Gastroesophageal sphincter (tissue), 4 donors: ENCODE results near the gene PEX11A. TPM values are rescaled to one million over a fixed set of nuclear protein-coding genes. Genes with fewer than 3 reads are reported as not detected.

Experiments
- ATAC-seq: fragments of 150-250 bp; one replicate; pipeline ENCODE4 v1.9.1; 2016; ENCODE audit warnings: mild to moderate bottlenecking, moderate library complexity
- H3K27ac ChIP-seq, 4 donors: fragments of 200-600 bp; sonication (generic) in 3 of 4; 1 replicate in 3 of 4; 2 replicates in 1 of 4; pipeline ENCODE4 v1.5.1; 2016 to 2019
- H3K27me3 ChIP-seq: fragments of 200-600 bp; sonication (generic); one replicate; pipeline ENCODE4 v1.5.1; 2019
- H3K36me3 ChIP-seq, 2 donors: fragments of 200-600 bp; sonication (generic); one replicate each; pipeline ENCODE4 v1.5.1; 2019; ENCODE audit warnings: control low read depth in 1 of 2
- H3K4me1 ChIP-seq, 3 donors: fragments of 200-600 bp; sonication (generic); 1 replicate in 2 of 3; 2 replicates in 1 of 3; pipeline ENCODE4 v1.5.1; 2016 to 2019; ENCODE audit warnings: control low read depth in 2 of 3
- H3K4me3 ChIP-seq, 2 donors: fragments of 200-600 bp; sonication (generic); one replicate each; pipeline ENCODE4 v1.5.1; 2019; ENCODE audit warnings: mild to moderate bottlenecking in 1 of 2, moderate library complexity in 1 of 2
- H3K9me3 ChIP-seq, 3 donors: fragments of 200-600 bp; sonication (generic); one replicate each; pipeline ENCODE4 v1.5.1; 2017 to 2019; ENCODE audit warnings: control low read depth in 2 of 3
- CTCF ChIP-seq, 4 experiments: fragments of 200-600 bp in 2 of 4; fragments of 450-650 bp in 2 of 4; sonication (generic) in 1 of 4; IDR thresholded peaks; one replicate each; pipeline ENCODE4 v1.5.1; 2017 to 2019; ENCODE audit warnings: antibody characterized with exemption in 4 of 4, mild to moderate bottlenecking in 2 of 4, moderate library complexity in 2 of 4
- EP300 ChIP-seq: sonication (generic); formaldehyde crosslinking; IDR thresholded peaks from one replicate; pipeline ENCODE4 v1.6.1; 2017; ENCODE audit warnings: antibody characterized with exemption, mild to moderate bottlenecking
- POLR2A ChIP-seq, 2 donors: fragments of 450-650 bp; IDR thresholded peaks; one replicate each; pipeline ENCODE4 v1.6.1; 2017; ENCODE audit warnings: antibody characterized with exemption in 2 of 2, mild to moderate bottlenecking in 2 of 2, moderate library complexity in 1 of 2
- POLR2AphosphoS5 ChIP-seq: sonication (generic); formaldehyde crosslinking; IDR thresholded peaks from one replicate; pipeline ENCODE4 v1.6.1; 2017; ENCODE audit warnings: antibody characterized with exemption
- WGBS, 2 donors: methylation state at CpG; one replicate each; pipeline ENCODE4 v1.1.5; 2018; ENCODE audit warnings: low coverage in 1 of 2; 5-methylcytosine and 5-hydroxymethylcytosine counted together
- total RNA-seq, 4 donors: library from RNA; depleted of rRNA; stranded (reverse); fragments of >200 nt; gene quantifications; one replicate each; pipeline ENCODE4 v1.1.0, GENCODE V29; 2016

PEX11A gene
- total RNA-seq, 4 donors from 2014 or later = 11.6 to 17.6 (median 16.4) TPM

- H3K36me3 ChIP-seq = peaks cover 0 to 52% of the 10 kb centered on the region in 2 donors
- 0 to 84% methylated on average over 1 to 8 of the region's 22 CpGs for WGBS, 2 donors
- peak; percentile 22 for ATAC-seq
- H3K4me1 ChIP-seq = peaks cover 0 to 10% (median 0%) of the 10 kb centered on the region in 3 donors
- H3K4me3 ChIP-seq = no peak overlapping the region
- TF ChIP-seq POLR2A (IDR thresholded peaks at IDR 0.05) (no peak), EP300 (no peak), CTCF (IDR thresholded peaks at IDR 0.05) (no peak), POLR2AphosphoS5 (no peak)
- H3K27me3 ChIP-seq = no peaks in the 10 kb centered on the region
- H3K27ac ChIP-seq = no peak overlapping the region
- H3K9me3 ChIP-seq = no peaks in the 10 kb centered on the region
Observed at GRCh38 chr15:89646416-89647141, 44.0 kb downstream of the PEX11A start.

GRCh38 chr15:89645680-89646079, 44.9 kb downstream of the PEX11A start:
- H3K9me3 ChIP-seq = no peaks in the 10 kb centered on the region
- no peak for ATAC-seq

GRCh38 chr15:89642106-89642505, 48.4 kb downstream of the PEX11A start:
- Histone ChIP-seq H3K9me3 (no peaks in the 10 kb centered on the region), H3K36me3 (peaks cover 0 to 47% of the 10 kb centered on the region in 2 donors), H3K27ac (no peak overlapping the region), H3K4me1 (peaks cover 0 to 5% (median 0%) of the 10 kb centered on the region in 3 donors), H3K4me3 (no peak overlapping the region), H3K27me3 (no peaks in the 10 kb centered on the region)
- WGBS, 2 donors = 98% methylated on average over 7 of the region's 16 CpGs; no CpG with 5 or more reads in 1 of the 2 donors
- no peak for ATAC-seq
- no peak for TF ChIP-seq POLR2A (IDR thresholded peaks at IDR 0.05)
- TF ChIP-seq POLR2AphosphoS5 = no peak
- TF ChIP-seq EP300 = no peak

More at GRCh38 chr15:89645680-89646079, 44.9 kb downstream of the PEX11A start:
- Histone ChIP-seq H3K36me3 (peaks cover 0 to 59% of the 10 kb centered on the region in 2 donors), H3K4me1 (peaks cover 0 to 10% (median 0%) of the 10 kb centered on the region in 3 donors), H3K27ac (no peak overlapping the region), H3K27me3 (no peaks in the 10 kb centered on the region), H3K4me3 (no peak overlapping the region)
- WGBS, 2 donors = 96% methylated on average over 3 of the region's 8 CpGs; no CpG with 5 or more reads in 1 of the 2 donors
- TF ChIP-seq EP300 (no peak), CTCF (IDR thresholded peaks at IDR 0.05) (no peak), POLR2AphosphoS5 (no peak), POLR2A (IDR thresholded peaks at IDR 0.05) (no peak)

GRCh38 chr15:89641053-89641452, 49.5 kb downstream of the PEX11A start:
- no peak for ATAC-seq
- Histone ChIP-seq H3K4me3 (no peak overlapping the region), H3K27me3 (no peaks in the 10 kb centered on the region), H3K4me1 (no peaks in the 10 kb centered on the region), H3K9me3 (no peaks in the 10 kb centered on the region), H3K36me3 (peaks cover 0 to 43% of the 10 kb centered on the region in 2 donors), H3K27ac (no peak overlapping the region)
- TF ChIP-seq POLR2AphosphoS5 = no peak
- no peak for TF ChIP-seq POLR2A (IDR thresholded peaks at IDR 0.05)
- no peak for TF ChIP-seq CTCF (IDR thresholded peaks at IDR 0.05)
- 68 to 88% methylated on average over 4 to 5 of the region's 5 CpGs for WGBS, 2 donors

GRCh38 chr15:89640245-89640644, 50.3 kb downstream of the PEX11A start:
- ATAC-seq = no peak
- no peaks in the 10 kb centered on the region for H3K27me3 ChIP-seq
- no peak overlapping the region for H3K27ac ChIP-seq
- H3K9me3 ChIP-seq = no peaks in the 10 kb centered on the region
- H3K36me3 ChIP-seq = peaks cover 0 to 37% of the 10 kb centered on the region in 2 donors
- TF ChIP-seq EP300 (no peak), POLR2A (IDR thresholded peaks at IDR 0.05) (no peak), POLR2AphosphoS5 (no peak), CTCF (IDR thresholded peaks at IDR 0.05) (no peak)
- no peaks in the 10 kb centered on the region for H3K4me1 ChIP-seq
- no peak overlapping the region for H3K4me3 ChIP-seq
- WGBS, 2 donors = 92 to 94% methylated on average over 5 of the region's 5 CpGs
